ENCODE results near the gene EPAS1.

EPAS1 gene

DNA sequence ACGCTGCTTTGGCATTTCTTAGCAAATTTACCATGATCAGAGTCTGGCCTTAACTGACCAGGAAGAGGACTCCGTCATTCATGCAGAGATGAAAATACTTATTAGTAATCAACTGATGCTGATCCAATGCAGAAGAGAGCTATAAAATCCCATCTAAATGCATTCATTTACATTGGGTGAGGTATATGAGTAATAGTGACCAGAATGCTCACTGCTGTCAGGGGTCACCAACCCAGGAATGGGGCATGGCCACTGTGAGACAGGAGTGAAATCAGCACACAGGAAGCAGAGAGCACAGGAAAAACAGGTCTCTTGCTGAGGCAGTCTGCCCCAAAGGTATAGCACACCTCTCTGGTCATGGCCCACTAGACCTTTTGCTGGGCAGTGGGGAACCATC, 114.0 kb downstream of the EPAS1 start:
- no peak for DNase-seq

DNA sequence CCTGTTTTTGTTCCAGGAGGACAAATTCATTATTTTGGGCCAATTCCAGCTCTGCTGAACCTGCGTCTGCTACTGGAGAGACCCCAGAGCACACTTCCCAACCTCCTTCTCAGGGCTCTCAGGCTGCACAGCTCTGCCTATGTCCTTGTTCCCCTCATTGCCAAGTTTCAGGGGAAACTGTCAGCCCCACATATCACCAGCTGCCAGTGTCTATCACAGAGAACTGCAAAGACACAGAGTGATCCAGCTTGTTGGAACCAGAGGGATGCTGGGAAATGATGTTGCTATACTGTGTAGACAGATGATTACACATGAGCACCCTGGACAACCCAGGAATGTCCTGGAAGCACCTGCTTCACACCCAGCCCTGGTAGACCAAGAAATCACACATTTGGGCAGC, 114.8 kb downstream of the EPAS1 start:
- no peak for DNase-seq

DNA sequence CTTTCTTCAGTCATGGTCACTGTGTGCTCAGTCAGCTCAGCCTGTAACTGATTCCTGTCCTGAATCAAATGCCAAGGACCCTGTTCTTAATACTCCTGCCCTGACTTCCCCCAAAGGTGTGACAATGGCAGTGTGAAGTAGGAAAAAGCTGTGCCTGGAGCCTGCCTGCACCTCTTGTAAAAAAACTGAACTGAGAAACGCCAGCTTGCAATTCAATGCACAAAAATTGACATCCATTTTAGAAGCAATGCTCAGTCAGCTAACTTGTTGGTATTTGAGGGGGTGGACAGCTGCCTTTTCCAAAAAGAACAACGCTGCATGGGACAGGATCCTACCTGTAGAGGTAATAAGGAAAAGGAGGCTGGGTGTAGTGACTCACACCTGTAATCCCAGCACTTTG, 115.9 kb downstream of the EPAS1 start:
- DNase-seq = no peak

DNA sequence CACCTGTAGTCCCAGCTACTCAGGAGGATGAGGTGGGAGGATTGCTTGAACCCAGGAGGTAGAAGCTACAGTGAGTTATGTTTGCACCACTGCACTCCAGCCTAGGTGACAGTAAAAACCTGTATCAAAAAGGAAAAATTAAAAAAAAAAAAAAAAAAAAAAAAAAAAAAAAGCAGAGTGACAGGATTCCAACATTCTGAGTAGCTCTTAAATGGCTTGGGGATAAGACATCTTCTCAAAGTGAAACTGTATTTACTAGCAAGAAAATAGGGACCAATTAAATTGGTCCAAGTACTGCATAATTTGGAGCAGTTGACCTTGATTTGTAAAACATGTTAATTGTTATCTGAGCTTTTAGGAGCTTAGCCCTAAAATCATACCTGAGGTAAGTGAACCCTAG, 116.4 kb downstream of the EPAS1 start:
- DNase-seq = no peak

DNA sequence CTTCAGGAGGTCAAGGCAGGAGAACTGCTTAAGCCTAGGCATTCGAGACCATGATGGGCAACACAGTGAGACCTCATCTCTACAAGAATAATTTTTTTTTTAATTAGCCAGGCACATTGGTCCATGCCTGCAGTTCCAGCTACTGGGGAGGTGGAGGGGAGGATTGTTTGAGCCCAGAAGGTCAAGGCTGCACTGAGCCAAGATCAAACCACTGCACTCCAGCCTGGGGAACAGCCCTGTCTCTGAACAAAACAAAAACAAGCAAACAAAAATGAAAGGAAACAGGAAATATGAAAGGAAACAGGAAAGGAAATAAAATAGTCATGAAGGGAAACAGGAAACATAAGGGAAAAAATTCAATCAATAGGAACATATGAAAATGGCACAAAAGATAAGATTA, 117.5 kb downstream of the EPAS1 start:
- DNase-seq = no peak

GRCh38 chr2:46416280-46416679, 119.1 kb downstream of the EPAS1 start:
- no peak for DNase-seq

- no peak for DNase-seq
Measured at GRCh38 chr2:46416739-46417403, 119.7 kb downstream of the EPAS1 start.

DNA sequence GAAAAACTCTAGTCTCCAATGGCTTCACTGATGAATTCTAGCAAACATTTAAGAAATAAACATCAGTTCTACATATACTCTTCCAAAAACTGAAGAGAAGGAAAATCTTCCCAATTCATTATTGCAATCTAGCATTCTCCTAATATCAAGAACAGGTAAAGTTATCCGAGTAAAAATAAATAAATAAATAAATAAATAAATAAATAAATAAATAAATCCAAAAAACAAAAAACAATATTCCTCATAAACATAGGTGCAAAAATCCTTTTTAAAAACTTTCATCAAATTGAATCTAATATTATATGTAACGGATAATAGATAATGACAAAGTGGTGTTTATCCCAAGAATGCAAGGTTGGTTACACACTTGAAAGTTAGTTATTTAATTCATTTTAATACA, 123.7 kb downstream of the EPAS1 start:
- no peak for DNase-seq

DNA sequence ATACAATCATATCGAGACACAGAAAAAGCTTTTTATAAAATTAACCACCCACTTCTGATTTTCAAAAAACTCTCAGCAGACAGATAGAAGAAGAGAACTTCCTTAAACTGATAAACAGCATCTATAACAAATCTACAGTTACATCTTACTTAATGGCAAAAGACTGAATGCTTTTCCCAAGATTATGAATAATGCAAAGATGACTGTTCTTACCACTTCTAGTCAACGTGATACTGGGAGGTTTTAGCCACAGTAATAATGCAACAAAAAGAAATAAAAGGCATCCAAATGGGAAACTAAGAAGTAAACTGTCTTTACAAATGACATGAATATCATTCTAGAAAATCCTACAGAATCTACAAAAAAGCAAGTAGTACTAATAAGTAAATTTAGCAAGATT, 124.2 kb downstream of the EPAS1 start:
- no peak for DNase-seq

DNA sequence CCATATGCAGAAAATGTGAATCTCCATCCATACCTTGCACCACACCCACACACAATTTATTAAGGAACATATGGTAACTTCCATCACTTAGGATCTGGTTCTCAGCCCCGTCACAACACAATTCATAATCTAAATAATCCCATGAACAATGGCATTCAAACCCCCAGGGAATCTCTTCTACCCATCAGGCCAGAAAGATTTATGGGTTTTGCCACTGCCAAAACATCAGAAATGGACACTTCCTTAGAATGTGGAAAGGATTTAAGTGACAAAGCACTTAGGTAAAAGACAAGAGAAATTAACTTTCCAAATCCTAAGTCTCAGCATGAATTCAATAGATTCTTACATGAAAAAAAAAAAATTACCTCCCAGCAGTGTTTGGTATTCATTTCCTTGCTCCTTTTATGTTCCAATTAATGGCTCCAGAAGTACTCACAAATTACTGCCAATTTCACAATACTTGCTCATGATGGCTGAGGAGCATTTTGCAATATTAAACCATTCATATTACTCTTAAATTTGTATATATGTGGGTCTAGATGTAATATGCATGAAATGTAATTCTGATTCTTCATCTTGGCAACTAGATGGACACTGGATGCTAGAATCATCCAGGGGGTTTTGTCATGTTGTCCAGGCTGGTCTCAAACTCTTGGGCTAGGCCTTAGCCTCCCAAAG, 125.6 kb downstream of the EPAS1 start:
- peak in 1 of 3 experiments; percentile 23 for DNase-seq

DNA sequence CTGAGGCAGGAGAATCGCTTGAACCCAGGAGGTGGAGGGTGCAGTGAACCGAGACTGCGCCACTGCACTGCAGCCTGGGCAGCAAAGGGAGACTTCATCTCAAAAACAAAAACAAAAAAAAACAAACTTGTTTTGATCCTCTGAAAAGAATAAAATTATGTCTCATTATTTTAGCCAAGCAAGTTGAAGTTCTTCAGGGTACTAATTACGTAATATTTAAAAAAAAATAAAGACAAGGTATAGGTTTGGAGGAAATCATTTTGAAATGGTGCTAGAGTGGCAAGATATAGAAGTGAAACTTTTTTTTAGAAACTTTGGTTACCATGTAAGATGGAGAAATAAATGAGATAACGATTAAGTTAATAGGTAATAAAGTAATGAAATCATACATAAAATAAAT, 127.7 kb downstream of the EPAS1 start:
- DNase-seq = no peak

DNA sequence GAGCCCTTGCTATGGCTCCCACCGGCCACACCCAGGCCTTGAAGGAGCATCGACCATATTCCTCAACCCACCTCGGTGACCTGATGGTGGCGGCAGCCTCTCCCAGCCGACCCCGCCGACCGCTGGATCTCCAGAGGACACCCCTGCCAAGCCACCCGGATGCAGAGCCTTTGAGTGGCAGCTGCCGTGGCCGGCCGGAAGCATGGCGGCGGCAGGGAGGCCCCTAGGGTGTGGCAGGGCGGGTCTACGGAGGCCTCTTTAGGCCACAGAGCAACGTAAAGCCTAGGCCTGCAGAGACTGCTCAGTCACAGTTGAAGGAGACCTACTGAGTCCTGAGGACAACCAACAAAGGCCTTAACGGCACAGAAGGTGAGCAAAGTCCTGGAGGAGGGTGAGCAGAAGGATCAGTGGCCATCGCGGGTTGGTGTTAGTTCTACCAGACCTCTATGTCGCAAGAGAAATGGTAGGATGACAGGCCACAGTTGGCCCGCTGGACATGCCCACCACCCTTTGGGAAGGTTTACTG, 131.8 kb downstream of the EPAS1 start:
- DNase-seq = no peak

GRCh38 chr2:46430413-46430812, 133.2 kb downstream of the EPAS1 start:
- DNase-seq = no peak

DNA sequence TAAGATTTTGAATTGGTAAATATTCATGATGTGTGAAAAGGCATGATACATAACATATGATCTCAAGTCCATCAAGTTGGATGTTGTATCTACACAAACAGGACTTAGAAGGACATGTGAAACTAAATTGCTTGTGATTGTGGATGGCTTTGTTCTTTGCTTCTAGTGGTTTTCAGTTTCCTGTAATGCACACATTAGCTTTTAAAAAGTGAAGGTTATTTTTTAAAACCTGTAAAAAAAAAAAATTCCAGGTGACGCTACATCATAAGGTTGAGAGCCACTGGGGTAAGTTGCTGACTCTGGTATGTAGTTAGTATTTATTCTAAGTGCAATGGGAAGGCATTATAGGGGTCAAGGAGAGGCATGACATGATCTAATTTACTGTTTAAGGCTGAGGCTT, 133.8 kb downstream of the EPAS1 start:
- DNase-seq = no peak

- DNase-seq = no peak
Measured at GRCh38 chr2:46431481-46432235, 134.5 kb downstream of the EPAS1 start.

DNA sequence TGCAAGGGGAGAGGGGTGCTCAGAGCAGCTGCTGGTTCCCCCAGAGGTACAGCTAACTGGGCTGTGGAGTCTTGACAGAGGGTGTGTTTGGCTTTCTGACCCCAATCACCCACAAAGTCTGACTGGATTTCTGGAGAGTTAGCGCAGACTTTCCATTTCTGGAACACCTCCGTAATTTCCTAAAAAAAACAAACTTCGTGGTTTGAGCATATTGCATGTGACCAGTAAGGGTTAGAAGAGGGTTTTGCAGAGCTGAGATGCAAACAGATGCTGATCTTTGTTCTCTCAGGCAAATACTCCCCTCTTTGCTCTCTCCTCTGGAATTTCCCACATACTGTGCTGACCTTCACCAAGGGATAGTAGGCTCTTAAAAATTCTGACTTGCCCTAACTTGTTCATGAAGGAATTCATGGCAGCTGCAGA, 137.7 kb downstream of the EPAS1 start:
- DNase-seq = no peak

GRCh38 chr2:46435353-46435752, 138.1 kb downstream of the EPAS1 start:
- DNase-seq = no peak

DNA sequence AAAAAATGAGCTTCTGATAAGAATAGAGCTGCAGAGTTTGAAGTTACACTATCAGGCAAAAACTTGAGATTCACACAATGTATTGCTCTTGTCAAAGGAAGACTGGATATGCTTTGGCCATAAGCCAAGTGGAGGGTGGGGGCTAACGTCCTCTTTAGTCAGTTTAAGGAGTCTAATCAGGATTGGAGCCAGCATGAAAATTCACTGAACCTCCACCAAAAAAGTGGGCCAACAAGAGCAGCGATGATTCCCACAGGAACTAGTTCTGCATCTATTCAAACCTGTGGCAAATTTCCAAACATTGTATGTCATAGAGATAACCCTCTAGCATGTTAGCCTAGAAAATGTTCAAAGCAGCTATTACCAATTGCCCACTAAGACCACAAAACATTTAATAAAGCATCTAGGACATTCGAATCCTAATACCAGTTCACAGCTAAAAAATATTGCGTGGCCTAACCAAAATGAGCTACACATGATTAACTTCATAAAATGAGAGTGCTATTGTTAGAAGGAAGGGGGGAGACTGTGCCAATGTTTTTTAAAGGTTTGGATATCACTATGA, 138.7 kb downstream of the EPAS1 start:
- DNase-seq = no peak
